A673 (cell line): Measurements from ENCODE around the gene IGF2R. TPM values are rescaled to one million over a fixed set of nuclear protein-coding genes. Genes with fewer than 3 reads are reported as not detected.

Source experiments
- BruUV-seq: library from RNA; stranded (reverse); fragments of 400-500 nt; replicated peaks from 2 replicates; lab custom pipeline; 2021; lab: Mats Ljungman, UMichigan
- CTCF ChIA-PET: fragments of 300-600 bp; sonication (Branson Sonifier 250); formaldehyde crosslinking; loops from one replicate; lab custom pipeline; 2022; ENCODE audit warnings: antibody characterized with exemption; lab: Charles Lee
- POLR2A ChIA-PET: fragments of 300-600 bp; sonication (Branson Sonifier 250); formaldehyde crosslinking; loops from one replicate; lab custom pipeline; 2022; ENCODE audit warnings: antibody characterized with exemption; ENCODE audit not compliant: low non-redundant PET; lab: Charles Lee
- DNase-seq: peaks from one replicate; pipeline ENCODE4 v3.0.0-alpha.2; 2015; ENCODE audit warnings: low spot score
- H3K27ac ChIP-seq: fragments of 200-600 bp; sonication (generic); 2 replicates; pipeline ENCODE4 v1.5.1; 2016; ENCODE audit warnings: mixed run types, low read depth, mild to moderate bottlenecking, mixed read lengths, antibody characterized with exemption, low read length; ENCODE audit not compliant: poor library complexity, severe bottlenecking
- H3K27me3 ChIP-seq: fragments of 200-600 bp; sonication (generic); replicated peaks from 2 replicates; pipeline ENCODE4 v1.6.1; 2017; ENCODE audit warnings: mixed run types, low read depth, mild to moderate bottlenecking, mixed read lengths, antibody characterized with exemption, low read length; ENCODE audit not compliant: insufficient read depth, poor library complexity
- H3K36me3 ChIP-seq: fragments of 200-600 bp; sonication (generic); 2 replicates; pipeline ENCODE4 v1.6.1; 2016; ENCODE audit warnings: mixed run types, mild to moderate bottlenecking, mixed read lengths, antibody characterized with exemption, low read length; ENCODE audit not compliant: insufficient read depth, poor library complexity, severe bottlenecking
- H3K4me1 ChIP-seq: fragments of 200-600 bp; sonication (generic); 2 replicates; pipeline ENCODE4 v1.6.1; 2017; ENCODE audit warnings: mixed run types, mild to moderate bottlenecking, mixed read lengths, antibody characterized with exemption, low read length; ENCODE audit not compliant: insufficient read depth, poor library complexity, severe bottlenecking
- H3K4me3 ChIP-seq: fragments of 200-600 bp; sonication (generic); 2 replicates; pipeline ENCODE4 v1.5.1; 2016; ENCODE audit warnings: low read depth, mixed run types, mild to moderate bottlenecking, mixed read lengths, low read length; ENCODE audit not compliant: poor library complexity, severe bottlenecking
- H3K9me3 ChIP-seq: fragments of 200-600 bp; sonication (generic); 2 replicates; pipeline ENCODE4 v1.6.1; 2016; ENCODE audit warnings: mixed run types, low read depth, mild to moderate bottlenecking, mixed read lengths, antibody characterized with exemption, low read length; ENCODE audit not compliant: poor library complexity, severe bottlenecking
- EZH2 ChIP-seq: fragments of 200-600 bp; sonication (generic); IDR thresholded peaks from 2 replicates; pipeline ENCODE4 v1.6.1; 2017; ENCODE audit warnings: borderline replicate concordance, low read depth, mild to moderate bottlenecking, mixed read lengths, antibody characterized with exemption, low read length; ENCODE audit not compliant: poor library complexity, severe bottlenecking
- intact Hi-C: fragments of 100-400 bp; cut with micrococcal nuclease; formaldehyde crosslinking; loops from one replicate; pipeline ENCODE4 v1.10.0; 2022; ENCODE audit not compliant: unreplicated experiment
- total RNA-seq: library from RNA; stranded (reverse); gene quantifications from 2 replicates; pipeline ENCODE4 v1.2.3, GENCODE V29; 2021
- TF ChIP-seq, protein P1 (sequence below): fragments of 300-800, 200-600 bp; sonication (generic); conservative IDR thresholded peaks from 2 replicates; pipeline ENCODE4 v1.5.1; 2017; ENCODE audit warnings: low read depth, mild to moderate bottlenecking, antibody characterized with exemption, low read length, moderate library complexity, mixed read lengths

IGF2R gene
- total RNA-seq, 1 experiment from 2014 or later, result 67.4 TPM

DNA sequence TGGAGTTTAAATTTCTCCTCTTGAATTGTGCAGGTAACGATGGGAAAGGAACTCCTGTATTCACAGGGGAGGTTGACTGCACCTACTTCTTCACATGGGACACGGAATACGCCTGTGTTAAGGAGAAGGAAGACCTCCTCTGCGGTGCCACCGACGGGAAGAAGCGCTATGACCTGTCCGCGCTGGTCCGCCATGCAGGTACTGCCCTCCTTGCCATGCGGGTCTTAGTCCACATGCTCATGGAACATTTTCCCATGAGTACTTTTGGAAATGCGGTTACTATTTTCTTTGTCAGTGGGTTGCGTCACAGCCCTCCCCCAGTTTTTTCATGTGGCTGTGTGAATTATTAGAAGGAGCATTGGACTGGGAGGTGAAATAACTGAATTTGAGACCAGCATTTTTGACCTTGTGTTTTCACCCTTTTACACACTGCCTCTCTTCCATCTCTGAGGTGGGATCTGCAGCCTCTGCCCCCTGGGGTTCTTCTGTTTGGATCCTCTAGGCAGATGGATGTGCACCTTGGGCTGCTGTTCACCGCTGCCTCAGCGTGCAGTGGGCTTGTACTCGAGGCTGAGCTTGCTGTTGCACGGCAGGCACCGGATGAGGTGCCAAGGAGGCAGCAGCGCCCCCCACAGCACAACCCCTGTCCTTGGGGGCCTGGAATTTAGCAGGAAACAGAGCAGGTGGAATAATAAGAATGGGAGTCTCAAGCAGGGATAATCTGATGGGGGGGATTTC is 71.8 kb downstream of the IGF2R start:
- POLR2A ChIA-PET, result no interaction called here
- no TSS peak for BruUV-seq
- Histone ChIP-seq H3K27ac (no peak overlapping the region), H3K27me3 (no peaks in the 10 kb centered on the region), H3K4me3 (no peak overlapping the region), H3K36me3 (peaks cover 46% of the 10 kb centered on the region), H3K4me1 (no peaks in the 10 kb centered on the region), H3K9me3 (no peaks in the 10 kb centered on the region)
- DNase-seq, result no peak
- CTCF ChIA-PET, result no interaction called here
- intact Hi-C loops, result no loop called here
- TF ChIP-seq, protein P1, sequence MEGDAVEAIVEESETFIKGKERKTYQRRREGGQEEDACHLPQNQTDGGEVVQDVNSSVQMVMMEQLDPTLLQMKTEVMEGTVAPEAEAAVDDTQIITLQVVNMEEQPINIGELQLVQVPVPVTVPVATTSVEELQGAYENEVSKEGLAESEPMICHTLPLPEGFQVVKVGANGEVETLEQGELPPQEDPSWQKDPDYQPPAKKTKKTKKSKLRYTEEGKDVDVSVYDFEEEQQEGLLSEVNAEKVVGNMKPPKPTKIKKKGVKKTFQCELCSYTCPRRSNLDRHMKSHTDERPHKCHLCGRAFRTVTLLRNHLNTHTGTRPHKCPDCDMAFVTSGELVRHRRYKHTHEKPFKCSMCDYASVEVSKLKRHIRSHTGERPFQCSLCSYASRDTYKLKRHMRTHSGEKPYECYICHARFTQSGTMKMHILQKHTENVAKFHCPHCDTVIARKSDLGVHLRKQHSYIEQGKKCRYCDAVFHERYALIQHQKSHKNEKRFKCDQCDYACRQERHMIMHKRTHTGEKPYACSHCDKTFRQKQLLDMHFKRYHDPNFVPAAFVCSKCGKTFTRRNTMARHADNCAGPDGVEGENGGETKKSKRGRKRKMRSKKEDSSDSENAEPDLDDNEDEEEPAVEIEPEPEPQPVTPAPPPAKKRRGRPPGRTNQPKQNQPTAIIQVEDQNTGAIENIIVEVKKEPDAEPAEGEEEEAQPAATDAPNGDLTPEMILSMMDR, result 0 out of 2 replicates have a peak, but pooled peaks have one; percentile 13
- no peak for TF ChIP-seq EZH2

DNA sequence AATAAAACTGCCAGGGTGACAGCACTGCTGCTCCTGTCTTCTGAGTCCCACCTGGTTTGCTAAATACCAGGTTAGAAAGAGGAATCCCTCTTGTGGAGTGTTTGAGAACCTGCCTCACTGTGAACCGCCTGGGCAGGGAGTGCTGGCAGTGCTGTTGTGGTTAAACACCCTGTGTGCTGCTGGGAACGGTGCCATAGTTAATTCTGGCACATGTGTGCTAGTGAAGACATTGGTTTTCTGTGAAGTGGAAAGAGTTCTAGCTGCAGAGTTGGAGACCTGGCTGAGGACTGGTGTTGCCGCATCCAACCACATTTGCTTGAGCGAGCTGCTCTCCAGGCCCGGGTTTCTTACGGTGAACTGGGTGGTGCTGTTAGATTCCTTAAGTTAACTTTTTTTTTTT is 72.7 kb downstream of the IGF2R start:
- Histone ChIP-seq H3K4me1 (no peaks in the 10 kb centered on the region), H3K27ac (no peak overlapping the region), H3K9me3 (no peaks in the 10 kb centered on the region), H3K36me3 (peaks cover 48% of the 10 kb centered on the region), H3K27me3 (no peaks in the 10 kb centered on the region), H3K4me3 (no peak overlapping the region)
- CTCF ChIA-PET, result no interaction called here
- TF ChIP-seq EZH2, result no peak
- TF ChIP-seq, protein P1, result no peak
- DNase-seq, result no peak
- BruUV-seq, result no TSS peak
- intact Hi-C loops, result no loop called here
- POLR2A ChIA-PET, result no interaction called here

DNA sequence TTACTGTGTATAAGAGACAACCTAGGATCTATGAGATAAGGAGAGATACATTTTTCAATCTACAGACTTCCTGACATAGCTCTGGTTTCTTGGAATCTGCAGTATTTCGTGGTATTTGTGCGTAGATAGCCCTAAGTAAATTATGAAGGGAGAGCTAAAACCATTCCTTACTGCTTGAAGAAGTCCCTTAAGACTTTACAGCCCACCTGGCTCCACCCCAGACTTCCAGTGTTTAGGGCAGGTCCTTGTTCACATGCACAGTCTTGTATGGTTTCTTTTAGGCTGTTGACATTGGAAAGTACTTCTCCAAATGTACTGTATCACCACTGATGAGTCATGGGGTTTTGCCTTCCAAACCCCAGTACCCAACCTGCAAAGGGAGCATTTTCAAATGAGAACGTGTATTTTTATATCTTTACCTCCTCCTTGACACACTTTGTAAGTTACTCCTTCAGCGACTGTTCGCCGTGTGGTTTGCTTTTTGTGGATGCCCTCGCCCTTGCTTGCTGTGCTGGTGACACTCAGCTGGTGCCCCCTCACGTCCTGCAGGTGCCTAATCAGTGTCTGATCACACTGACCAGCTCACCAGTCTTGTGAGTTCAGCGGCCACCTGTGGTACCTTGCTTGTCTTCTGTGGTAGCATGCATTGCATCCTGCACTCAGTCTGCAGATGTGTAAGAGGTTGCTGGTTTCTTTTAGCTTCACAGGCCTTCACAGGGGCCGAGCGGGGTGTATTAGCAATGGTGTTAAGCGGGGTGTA is 73.3 kb downstream of the IGF2R start:
- intact Hi-C loops, result no loop called here
- DNase-seq, result no peak
- ChIA-PET CTCF (no interaction called here), POLR2A (no interaction called here)
- Histone ChIP-seq H3K4me3 (no peak overlapping the region), H3K9me3 (no peaks in the 10 kb centered on the region), H3K27me3 (no peaks in the 10 kb centered on the region), H3K27ac (no peak overlapping the region), H3K4me1 (no peaks in the 10 kb centered on the region), H3K36me3 (peaks cover 53% of the 10 kb centered on the region)
- no TSS peak for BruUV-seq
- TF ChIP-seq EZH2, result no peak
- TF ChIP-seq, protein P1, result no peak
